ENCODE data around the gene RAB26.
"Not testable (repeated sequence)": the region's sequence is repeated elsewhere in the genome, so short reads cannot be mapped to it uniquely, and the experiment has no call there.

RAB26 gene

GRCh38 chr16:2117960-2118722 is 30.3 kb upstream of the RAB26 start:
- DNase-seq, result not testable (repeated sequence)

GRCh38 chr16:2121325-2121724 is 27.1 kb upstream of the RAB26 start:
- not testable (repeated sequence) for DNase-seq

GRCh38 chr16:2121853-2122252 is 26.6 kb upstream of the RAB26 start:
- no peak for DNase-seq

- no peak for DNase-seq
Measured at GRCh38 chr16:2122429-2122828, 26.0 kb upstream of the RAB26 start.

GRCh38 chr16:2122934-2123683 is 25.3 kb upstream of the RAB26 start:
- DNase-seq, result not testable (repeated sequence)

GRCh38 chr16:2123706-2124376 is 24.6 kb upstream of the RAB26 start:
- not testable (repeated sequence) for DNase-seq

GRCh38 chr16:2124377-2124693 is 24.1 kb upstream of the RAB26 start:
- DNase-seq, result not testable (repeated sequence)

- not testable (repeated sequence) for DNase-seq
Measured at GRCh38 chr16:2124694-2125444, 23.6 kb upstream of the RAB26 start.

GRCh38 chr16:2125609-2126008 is 22.8 kb upstream of the RAB26 start:
- DNase-seq, result not testable (repeated sequence)

GRCh38 chr16:2126161-2126743 is 22.2 kb upstream of the RAB26 start:
- not testable (repeated sequence) for DNase-seq

GRCh38 chr16:2126928-2127556 is 21.4 kb upstream of the RAB26 start:
- not testable (repeated sequence) for DNase-seq

GRCh38 chr16:2127630-2128280 is 20.7 kb upstream of the RAB26 start:
- not testable (repeated sequence) for DNase-seq

- DNase-seq, result not testable (repeated sequence)
Measured at GRCh38 chr16:2129251-2129650, 19.2 kb upstream of the RAB26 start.

- DNase-seq, result not testable (repeated sequence)
Measured at GRCh38 chr16:2129890-2130447, 18.5 kb upstream of the RAB26 start.

GRCh38 chr16:2133797-2134196 is 14.6 kb upstream of the RAB26 start:
- DNase-seq, result not testable (repeated sequence)

- DNase-seq, result not testable (repeated sequence)
Measured at GRCh38 chr16:2135071-2135470, 13.4 kb upstream of the RAB26 start.

- DNase-seq, result peak; percentile 98
Measured at GRCh38 chr16:2135770-2136490, 12.5 kb upstream of the RAB26 start, which contains the start of gene PKD1. PKD1 (minus strand) TSS chr16:2135898; CDS start chr16:2135689, 209 bp downstream.

GRCh38 chr16:2142942-2143877 is 5.2 kb upstream of the RAB26 start:
- no peak for DNase-seq

GRCh38 chr16:2143878-2144485 is 4.4 kb upstream of the RAB26 start:
- DNase-seq, result no peak

All from activated effector memory CD4-positive, alpha-beta T cell treated with Interleukin-2 at 50 U/mL for 16 hours (primary cell).